Astrocyte of the cerebellum (primary cell): ENCODE results near the gene RSPH3.
"Not testable (repeated sequence)": the region's sequence is repeated elsewhere in the genome, so short reads cannot be mapped to it uniquely, and the experiment has no call there.

Experiments
- DNase-seq: peaks from one replicate; pipeline ENCODE4 v3.0.0-alpha.2; 2011; ENCODE audit warnings: low read depth
- H3K4me3 ChIP-seq: 2 replicates; pipeline ENCODE4 v1.5.1; 2011; ENCODE audit warnings: mild to moderate bottlenecking, low read depth, low read length, moderate library complexity
- CTCF ChIP-seq: IDR thresholded peaks from 2 replicates; pipeline ENCODE4 v1.5.1; 2012; ENCODE audit warnings: low read length, low read depth, moderate library complexity, mild to moderate bottlenecking; ENCODE audit errors: missing control alignments
- in situ Hi-C: cut with HindIII; loops from 2 replicates; pipeline ENCODE4 v1.10.0; 2017; ENCODE audit warnings: low sequenced_read_pairs

The RSPH3 gene

DNA sequence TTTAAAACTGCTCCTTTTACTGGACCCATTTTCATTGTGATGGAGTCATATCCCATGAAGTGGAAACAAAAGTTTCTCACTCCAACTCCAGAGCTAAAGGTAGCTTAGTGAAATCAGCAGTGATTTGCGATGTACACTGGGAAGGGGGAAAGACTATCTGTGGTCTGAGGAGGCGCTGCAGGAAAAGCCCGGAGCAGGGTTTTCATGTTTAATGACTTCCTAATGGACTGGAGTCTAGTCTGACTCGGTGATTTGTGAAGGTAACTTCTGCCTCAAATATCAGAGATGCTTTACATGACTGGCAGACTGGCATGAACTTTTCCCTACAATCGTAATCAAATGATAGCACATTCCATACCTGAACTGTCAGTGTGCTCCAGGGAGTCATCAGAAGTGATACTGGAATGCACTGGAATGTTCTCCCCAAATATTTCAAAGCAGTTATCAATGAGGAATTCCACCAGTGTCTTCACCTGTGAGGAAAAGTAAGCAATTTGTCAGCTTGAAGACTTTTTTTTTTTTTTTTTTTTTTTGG is 37.8 kb upstream of the RSPH3 start:
- DNase-seq: no peak
- no peak for TF ChIP-seq CTCF
- in situ Hi-C loops: no loop called here
- H3K4me3 ChIP-seq: no peak overlapping the region

GRCh38 chr6:159036673-159037072 is 36.7 kb upstream of the RSPH3 start:
- TF ChIP-seq CTCF: no peak
- no peak overlapping the region for H3K4me3 ChIP-seq
- in situ Hi-C loops: no loop called here
- no peak for DNase-seq

- no peak for TF ChIP-seq CTCF
- H3K4me3 ChIP-seq: no peak overlapping the region
- in situ Hi-C loops: no loop called here
- DNase-seq: no peak
Measured at GRCh38 chr6:159035891-159036290, 35.9 kb upstream of the RSPH3 start.

DNA sequence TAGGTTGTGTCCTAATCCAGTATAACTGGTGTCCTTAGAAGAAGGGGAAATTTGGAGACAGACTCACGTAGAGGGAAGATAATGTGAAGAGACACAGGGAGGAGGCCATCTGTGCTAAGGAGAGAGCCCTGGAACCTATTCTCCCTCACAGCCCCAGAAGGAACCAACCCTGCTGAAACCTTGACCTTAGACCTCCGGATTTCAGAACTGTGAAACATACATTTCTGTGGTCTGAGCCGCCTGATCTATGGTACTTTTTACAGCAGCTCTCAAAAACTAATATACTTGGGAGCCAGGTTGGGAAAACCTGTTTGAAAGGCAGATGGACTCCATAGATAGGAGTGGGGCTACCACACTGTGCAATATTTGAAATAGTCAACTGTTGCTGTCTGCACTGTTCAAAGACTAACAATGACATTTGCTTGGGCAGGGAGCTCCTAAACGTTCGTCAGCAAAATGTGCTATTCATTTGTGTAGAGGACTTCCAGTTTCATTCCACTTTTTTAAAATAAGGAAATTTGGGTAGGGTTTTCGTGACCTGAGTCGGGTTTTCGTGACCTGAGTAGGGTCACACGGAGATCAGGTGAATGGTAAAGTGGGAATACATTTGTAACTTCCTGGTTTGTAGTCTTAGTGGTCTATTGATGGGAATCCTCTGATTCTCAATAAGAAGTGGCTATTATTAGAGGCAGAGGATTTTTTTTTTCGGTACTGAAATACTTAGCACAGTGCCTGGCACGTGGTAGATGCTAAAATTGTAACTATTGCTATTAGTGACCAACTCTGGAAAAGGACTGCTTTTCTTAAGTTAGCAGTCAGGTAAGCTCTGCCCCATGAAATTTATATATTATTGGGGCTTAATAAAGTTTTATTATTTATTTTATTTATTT is 33.4 kb upstream of the RSPH3 start:
- DNase-seq: no peak
- no peak overlapping the region for H3K4me3 ChIP-seq
- in situ Hi-C loops: no loop called here
- no peak for TF ChIP-seq CTCF

DNA sequence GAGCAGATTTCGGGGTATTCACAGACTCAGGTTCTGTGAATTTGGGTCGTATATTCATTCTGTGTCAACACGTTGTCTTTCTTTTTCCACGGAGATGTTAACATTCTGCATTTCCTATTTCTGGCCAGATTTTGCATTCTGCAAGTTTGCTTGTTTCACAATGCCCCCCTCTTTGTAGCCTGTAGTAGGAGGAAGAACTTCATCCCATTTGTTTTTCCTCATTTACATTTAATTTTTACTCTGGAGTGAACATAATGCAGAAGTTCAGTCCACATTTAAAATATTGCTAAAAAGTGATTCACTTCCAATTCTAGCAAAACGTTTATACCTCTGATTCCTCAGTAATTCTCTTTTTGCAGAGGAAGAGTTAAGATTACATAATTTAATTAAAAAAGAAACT is 31.8 kb upstream of the RSPH3 start:
- no peak for TF ChIP-seq CTCF
- in situ Hi-C loops: no loop called here
- H3K4me3 ChIP-seq: no peak overlapping the region
- DNase-seq: no peak

DNA sequence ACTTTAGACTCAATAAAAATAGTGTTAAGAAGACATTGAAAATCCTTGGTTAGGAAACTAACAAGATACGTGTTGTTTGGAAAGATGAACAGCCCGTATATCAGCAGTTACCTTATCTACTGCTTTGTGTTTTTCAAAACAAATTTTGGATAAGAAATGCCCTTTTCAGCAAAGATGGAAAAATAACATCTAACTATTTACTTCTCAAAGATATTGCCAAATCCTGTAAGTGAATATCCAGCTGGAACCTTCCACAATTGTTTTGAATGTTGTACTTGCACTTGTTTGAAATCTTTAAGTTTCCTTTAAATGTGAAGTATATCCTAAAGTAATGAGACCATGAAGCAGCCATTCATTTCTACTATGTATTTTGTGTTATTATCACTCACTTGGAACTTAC is 30.2 kb upstream of the RSPH3 start:
- no peak for DNase-seq
- no peak overlapping the region for H3K4me3 ChIP-seq
- no peak for TF ChIP-seq CTCF
- in situ Hi-C loops: no loop called here

- in situ Hi-C loops, H3K4me3 ChIP-seq, DNase-seq: not testable (repeated sequence)
Measured at GRCh38 chr6:159025224-159025623, 25.2 kb upstream of the RSPH3 start.
